HG03025 (cell line): Measurements from ENCODE around the gene APMAP.
"Not testable (repeated sequence)": the region's sequence is repeated elsewhere in the genome, so short reads cannot be mapped to it uniquely, and the experiment has no call there.

Source experiments
- ATAC-seq: cut with Tn5 transposase; IDR thresholded peaks from one replicate; pipeline ENCODE4 v1.9.1; 2021; ENCODE audit warnings: mild to moderate bottlenecking, moderate library complexity; ENCODE audit not compliant: unreplicated experiment, low FRiP score

The APMAP gene

GRCh38 chr20:24937579-24937978 is 55.0 kb downstream of the APMAP start:
- no peak for ATAC-seq

- ATAC-seq = no peak
These were observed 55.8 kb downstream of the APMAP start for GRCh38 chr20:24936526-24937407.

GRCh38 chr20:24935766-24936525 is 56.6 kb downstream of the APMAP start:
- no peak for ATAC-seq

- no peak for ATAC-seq
These were observed 57.4 kb downstream of the APMAP start for GRCh38 chr20:24935140-24935539.

GRCh38 chr20:24934716-24935115 is 57.8 kb downstream of the APMAP start:
- no peak for ATAC-seq

GRCh38 chr20:24934101-24934661 is 58.4 kb downstream of the APMAP start:
- ATAC-seq = no peak

- no peak for ATAC-seq
These were observed 59.2 kb downstream of the APMAP start for GRCh38 chr20:24933266-24933908.

- ATAC-seq = not testable (repeated sequence)
These were observed 60.7 kb downstream of the APMAP start for GRCh38 chr20:24931893-24932292.

GRCh38 chr20:24930724-24931688 is 61.5 kb downstream of the APMAP start:
- ATAC-seq = not testable (repeated sequence)

- not testable (repeated sequence) for ATAC-seq
These were observed 62.5 kb downstream of the APMAP start for GRCh38 chr20:24929867-24930723.

GRCh38 chr20:24929259-24929658 is 63.3 kb downstream of the APMAP start:
- ATAC-seq = not testable (repeated sequence)

- not testable (repeated sequence) for ATAC-seq
These were observed 71.8 kb downstream of the APMAP start for GRCh38 chr20:24920706-24921105.

- ATAC-seq = not testable (repeated sequence)
These were observed 72.9 kb downstream of the APMAP start for GRCh38 chr20:24919665-24920064.

- no peak for ATAC-seq
These were observed 73.7 kb downstream of the APMAP start for GRCh38 chr20:24918579-24919566.

GRCh38 chr20:24917797-24918578 is 74.6 kb downstream of the APMAP start:
- no peak for ATAC-seq

GRCh38 chr20:24917056-24917455 is 75.5 kb downstream of the APMAP start:
- no peak for ATAC-seq

- no peak for ATAC-seq
These were observed 76.1 kb downstream of the APMAP start for GRCh38 chr20:24916412-24916811.
